ENCODE results near the gene MCAM. TPM values are rescaled to one million over a fixed set of nuclear protein-coding genes. Genes with fewer than 3 reads are reported as not detected.

The MCAM gene
- total and polyA plus RNA-seq, 2 of the 8 experiments (the other 6 are each of a cell fraction or from before 2014, with no cell fraction given): 22.4 to 32.2 TPM

GRCh38 chr11:119338318-119338890 is 21.5 kb upstream of the MCAM start (continued):
- TF ChIP-seq GABPA (IDR thresholded peaks at IDR 0.05; ENCODE audit: borderline replicate concordance, insufficient read depth, low read length): no peak
- TF ChIP-seq SIN3A (conservative IDR thresholded peaks at IDR 0.05 in 1 of 2, IDR thresholded peaks at IDR 0.05 in 1 of 2; ENCODE audit: low read depth in 1 of 2, low read length in 2 of 2): 0 out of 4 replicates have a peak, but pooled peaks of 1 of the 2 experiments have one; percentile 46
- no peak for TF ChIP-seq ASH2L (IDR thresholded peaks at IDR 0.05; ENCODE audit: low read length)
- peak; percentile 11 for TF ChIP-seq NANOG (IDR thresholded peaks at IDR 0.05; ENCODE audit: insufficient read depth, low read depth, low read length, poor library complexity, severe bottlenecking)
- TF ChIP-seq RAD21 (IDR thresholded peaks at IDR 0.05 in 1 of 2, conservative IDR thresholded peaks at IDR 0.05 in 1 of 2; ENCODE audit: low read depth in 2 of 2, low read length in 2 of 2): peak; percentile 68 to 77
